K562 (cell line): Measurements from ENCODE around the gene THAP11. TPM values are rescaled to one million over a fixed set of nuclear protein-coding genes. Genes with fewer than 3 reads are reported as not detected.

Source experiments
- BACH1 ChIP-seq: fragments of 200-800 bp; sonication (Bioruptor generic); IDR thresholded peaks from 2 replicates; pipeline ENCODE4 v1.6.1; 2016; ENCODE audit warnings: missing genetic modification characterization, missing compliant biosample characterization
- EHMT2 ChIP-seq: fragments of 450-650 bp; IDR thresholded peaks from 2 replicates; pipeline ENCODE4 v1.6.1; 2018; ENCODE audit warnings: antibody characterized with exemption
- ELF1 ChIP-seq: fragments of 200-800 bp; sonication (Bioruptor generic); IDR thresholded peaks from 2 replicates; pipeline ENCODE4 v1.6.1; 2016; ENCODE audit warnings: missing genetic modification characterization, missing compliant biosample characterization
- ELF2 ChIP-seq: fragments of 250-450 bp; sonication (Bioruptor Pico); IDR thresholded peaks from 2 replicates; pipeline ENCODE4 v1.5.0; 2021; ENCODE audit warnings: mild to moderate bottlenecking
- EP400 ChIP-seq: fragments of 450-650 bp; IDR thresholded peaks from 2 replicates; pipeline ENCODE4 v1.6.1; 2017; ENCODE audit warnings: antibody characterized with exemption, mild to moderate bottlenecking, moderate library complexity
- ERF ChIP-seq: fragments of 450-650 bp; formaldehyde crosslinking; IDR thresholded peaks from 2 replicates; pipeline ENCODE4 v1.4.0; 2020; ENCODE audit warnings: mild to moderate bottlenecking, mixed read lengths
- GATAD2B ChIP-seq: fragments of 450-650 bp; IDR thresholded peaks from 2 replicates; pipeline ENCODE4 v1.6.1; 2017; ENCODE audit warnings: mild to moderate bottlenecking, borderline replicate concordance
- HDAC1 ChIP-seq, 2 experiments: fragments of 450-650 bp; IDR thresholded peaks; 2 replicates each; pipeline ENCODE4 v1.6.1; 2016 to 2017; ENCODE audit warnings: inconsistent platforms in 1 of 2, mild to moderate bottlenecking in 1 of 2, moderate library complexity in 1 of 2
- HMG20A ChIP-seq: fragments of 450-650 bp; formaldehyde crosslinking; conservative IDR thresholded peaks from 2 replicates; pipeline ENCODE4 v1.4.0; 2020; ENCODE audit warnings: mild to moderate bottlenecking, mixed read lengths
- L3MBTL2 ChIP-seq: fragments of 450-650 bp; IDR thresholded peaks from 2 replicates; pipeline ENCODE4 v1.6.1; 2016; ENCODE audit warnings: mild to moderate bottlenecking, moderate library complexity
- LCOR ChIP-seq: sonication (generic); formaldehyde crosslinking; IDR thresholded peaks from 2 replicates; pipeline ENCODE4 v1.8.0; 2022; ENCODE audit warnings: mild to moderate bottlenecking, missing genetic modification reagents
- MTA3 ChIP-seq: fragments of 450-650 bp; formaldehyde crosslinking; IDR thresholded peaks from 2 replicates; pipeline ENCODE4 v1.6.1; 2017; ENCODE audit warnings: mild to moderate bottlenecking, borderline replicate concordance
- MYC ChIP-seq, 2 experiments: fragments of 250-450 bp in 1 of 2; sonication (Bioruptor Pico) in 1 of 2; IDR thresholded peaks; 2 replicates each; pipeline versions ENCODE4 v1.5.1 to v1.6.1; 2012 to 2021; ENCODE audit warnings: low read depth in 2 of 2, borderline replicate concordance in 1 of 2, improper control_type of control experiment in 1 of 2, low read length in 1 of 2, mild to moderate bottlenecking in 1 of 2, moderate library complexity in 1 of 2
- NCOA6 ChIP-seq: fragments of 450-650 bp; IDR thresholded peaks from 2 replicates; pipeline ENCODE4 v1.6.1; 2017; ENCODE audit warnings: mild to moderate bottlenecking
- NFIC ChIP-seq: fragments of 450-650 bp; IDR thresholded peaks from 2 replicates; pipeline ENCODE4 v1.6.1; 2017; ENCODE audit warnings: mild to moderate bottlenecking, inconsistent platforms
- NFRKB ChIP-seq: fragments of 450-650 bp; IDR thresholded peaks from 2 replicates; pipeline ENCODE4 v1.6.1; 2016; ENCODE audit warnings: low read depth
- POU5F1 ChIP-seq: fragments of 150-350 bp; IDR thresholded peaks from 2 replicates; pipeline ENCODE4 v1.6.1; 2014; ENCODE audit warnings: borderline replicate concordance, low read length, low read depth, mild to moderate bottlenecking; ENCODE audit not compliant: partially characterized antibody
- SMC3 ChIP-seq: conservative IDR thresholded peaks from 2 replicates; pipeline ENCODE4 v1.6.1; 2011; ENCODE audit warnings: low read depth, low read length, improper control_type of control experiment; ENCODE audit not compliant: insufficient read depth
- SRSF7 ChIP-seq: fragments of 200-400 bp; formaldehyde crosslinking; optimal IDR thresholded peaks from 2 replicates; pipeline ENCODE3; 2017; ENCODE audit warnings: mild to moderate bottlenecking, low read depth, low read length
- TRIM24 ChIP-seq, 2 experiments: fragments of 450-650 bp; IDR thresholded peaks; 2 replicates each; pipeline ENCODE4 v1.6.1; 2016
- ZKSCAN1 ChIP-seq: fragments of 150-350 bp; IDR thresholded peaks from 2 replicates; pipeline ENCODE4 v1.6.1; 2016; ENCODE audit warnings: low read depth, low read length
- ZNF134 ChIP-seq: fragments of 250-450 bp; sonication (Bioruptor Pico); conservative IDR thresholded peaks from 2 replicates; pipeline ENCODE4 v1.4.0; 2020
- ZNF212 ChIP-seq: fragments of 450-650 bp; formaldehyde crosslinking; IDR thresholded peaks from 2 replicates; pipeline ENCODE4 v1.4.0; 2020; ENCODE audit warnings: mild to moderate bottlenecking
- ZNF384 ChIP-seq: IDR thresholded peaks from 2 replicates; pipeline ENCODE4 v1.6.1; 2012; ENCODE audit warnings: low read depth, low read length, improper control_type of control experiment
- ZNF518B ChIP-seq: fragments of 250-450 bp; sonication (Bioruptor Pico); IDR thresholded peaks from 2 replicates; pipeline ENCODE4 v1.5.0; 2021; ENCODE audit warnings: mild to moderate bottlenecking, moderate library complexity
- polyA plus RNA-seq, 8 experiments: library from polyadenylated mRNA; depleted of rRNA in 4 of 8; stranded (reverse) in 5 of 8; unstranded in 3 of 8; fragments of >200 nt; fragmentation: Nextera tagmentation in 2 of 8; fragmentation: Illumina TruSeq in 1 of 8; extraction: Ambion mirVana in 2 of 8; extraction: Trizol in 1 of 8; gene quantifications; 2 replicates each; pipeline versions ENCODE4 v1.2.1 to v1.2.3, GENCODE V29; 2011 to 2014; ENCODE audit warnings: inconsistent platforms in 1 of 8, missing spikeins in 1 of 8
- total RNA-seq, 7 experiments: library from RNA; depleted of rRNA in 6 of 7; stranded (reverse); fragments of >200 nt in 6 of 7; fragmentation: Illumina TruSeq in 2 of 7; extraction: Trizol in 2 of 7; gene quantifications; 2 replicates each; pipeline versions ENCODE4 v1.2.1 to v1.2.3, GENCODE V29; 2011 to 2021; ENCODE audit warnings: low replicate concordance in 1 of 7
- TF ChIP-seq, protein P1 (sequence below): fragments of 450-650 bp; IDR thresholded peaks from 2 replicates; pipeline ENCODE4 v1.7.0; 2016; ENCODE audit warnings: borderline replicate concordance

THAP11 gene
- total and polyA plus RNA-seq, 9 of the 15 experiments (the other 6 are each of a cell fraction or from before 2014, with no cell fraction given) = 2.4 to 31.6 (median 21.4) TPM

- TF ChIP-seq GATAD2B = no peak
- TF ChIP-seq MTA3 = no peak
- peak; percentile 81 for TF ChIP-seq NCOA6
- peak; percentile 70 for TF ChIP-seq MYC (IDR thresholded peaks at IDR 0.05; ENCODE audit: low read depth, low read length)
- no peak for TF ChIP-seq MYC (CRISPR knock-in tag; IDR thresholded peaks at IDR 0.05; ENCODE audit: borderline replicate concordance, low read depth)
- peak; percentile 34; the same call in 1 of the 2 replicates for TF ChIP-seq ZNF384
- peak; percentile 68 for TF ChIP-seq EP400
- no peak for TF ChIP-seq SMC3
- TF ChIP-seq NFRKB = 0 out of 2 replicates have a peak, but pooled peaks have one; percentile 75
- TF ChIP-seq HMG20A (CRISPR knock-in tag) = no peak
- no peak for TF ChIP-seq ZNF518B (CRISPR knock-in tag)
- TF ChIP-seq, protein P1, sequence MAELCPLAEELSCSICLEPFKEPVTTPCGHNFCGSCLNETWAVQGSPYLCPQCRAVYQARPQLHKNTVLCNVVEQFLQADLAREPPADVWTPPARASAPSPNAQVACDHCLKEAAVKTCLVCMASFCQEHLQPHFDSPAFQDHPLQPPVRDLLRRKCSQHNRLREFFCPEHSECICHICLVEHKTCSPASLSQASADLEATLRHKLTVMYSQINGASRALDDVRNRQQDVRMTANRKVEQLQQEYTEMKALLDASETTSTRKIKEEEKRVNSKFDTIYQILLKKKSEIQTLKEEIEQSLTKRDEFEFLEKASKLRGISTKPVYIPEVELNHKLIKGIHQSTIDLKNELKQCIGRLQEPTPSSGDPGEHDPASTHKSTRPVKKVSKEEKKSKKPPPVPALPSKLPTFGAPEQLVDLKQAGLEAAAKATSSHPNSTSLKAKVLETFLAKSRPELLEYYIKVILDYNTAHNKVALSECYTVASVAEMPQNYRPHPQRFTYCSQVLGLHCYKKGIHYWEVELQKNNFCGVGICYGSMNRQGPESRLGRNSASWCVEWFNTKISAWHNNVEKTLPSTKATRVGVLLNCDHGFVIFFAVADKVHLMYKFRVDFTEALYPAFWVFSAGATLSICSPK = no peak
- peak; percentile 34; the same call in 1 of the 2 replicates for TF ChIP-seq ELF2 (CRISPR knock-in tag)
- TF ChIP-seq ERF (CRISPR knock-in tag) = no peak
- peak; percentile 97 for TF ChIP-seq ZKSCAN1
- TF ChIP-seq NFIC = 0 out of 2 replicates have a peak, but pooled peaks have one; percentile 59
- TF ChIP-seq EHMT2 = 0 out of 2 replicates have a peak, but pooled peaks have one; percentile 7
- TF ChIP-seq SRSF7 = no peak
- TF ChIP-seq LCOR (CRISPR knock-in tag) = 0 out of 2 replicates have a peak, but pooled peaks have one; percentile 63
- no peak for TF ChIP-seq ELF1 (tag)
- no peak for TF ChIP-seq POU5F1
- TF ChIP-seq TRIM24 (IDR thresholded peaks at IDR 0.05) = no peak; a peak in 1 of 4 replicates
- 0 out of 4 replicates have a peak, but pooled peaks of 1 of the 2 experiments have one; percentile 7 for TF ChIP-seq HDAC1 (IDR thresholded peaks at IDR 0.05)
- TF ChIP-seq L3MBTL2 = peak; percentile 45; the same call in 1 of the 2 replicates
- 0 out of 2 replicates have a peak, but pooled peaks have one; percentile 26 for TF ChIP-seq ZNF134 (CRISPR knock-in tag)
- 0 out of 2 replicates have a peak, but pooled peaks have one; percentile 21 for TF ChIP-seq BACH1 (tag)
- no peak for TF ChIP-seq ZNF212 (CRISPR knock-in tag)
These were observed 813 bp upstream of the THAP11 start (continued) for GRCh38 chr16:67841198-67841815.
